HL-60/S4 treated with retinoic acid at 250 ng/mL for 4 days and 3 days (cell line): ENCODE data around the gene SLC16A4.
"Not testable (repeated sequence)": the region's sequence is repeated elsewhere in the genome, so short reads cannot be mapped to it uniquely, and the experiment has no call there.

Experiments
- in situ Hi-C: fragments of 300-500 bp; cut with MboI; formaldehyde crosslinking; loops from 2 replicates; pipeline ENCODE4 v1.7.0; 2022; ENCODE audit warnings: low sequenced_read_pairs

Gene SLC16A4

GRCh38 chr1:110390692-110391245 lies at the start of gene SLC16A4:
Gene SLC16A4, minus strand, starts transcription at chr1:110391026. Its CDS starts 1,703 bp downstream, at chr1:110389323.
- in situ Hi-C loops = no loop called here

DNA sequence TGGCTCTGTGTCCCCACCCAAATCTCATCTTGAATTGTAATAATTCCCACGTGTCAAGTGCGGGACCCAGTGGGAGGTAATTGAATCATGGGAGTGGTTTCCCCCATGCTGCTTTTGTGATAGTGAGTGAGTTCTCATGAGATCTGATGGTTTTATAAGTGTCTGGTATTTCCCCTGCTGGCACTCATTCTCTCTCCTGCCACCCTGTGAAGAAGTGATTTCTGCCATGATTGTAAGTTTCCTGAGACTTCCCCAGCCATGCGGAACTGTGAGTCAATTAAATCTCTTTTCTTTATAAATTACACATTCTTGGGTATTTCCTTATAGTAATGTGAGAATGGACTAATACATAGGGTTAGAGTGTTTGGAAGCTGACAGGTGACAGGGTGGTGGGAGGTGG lies 49.0 kb upstream of the SLC16A4 start:
- in situ Hi-C loops = not testable (repeated sequence)

GRCh38 chr1:110438893-110439292 lies 48.1 kb upstream of the SLC16A4 start:
- in situ Hi-C loops = no loop called here

DNA sequence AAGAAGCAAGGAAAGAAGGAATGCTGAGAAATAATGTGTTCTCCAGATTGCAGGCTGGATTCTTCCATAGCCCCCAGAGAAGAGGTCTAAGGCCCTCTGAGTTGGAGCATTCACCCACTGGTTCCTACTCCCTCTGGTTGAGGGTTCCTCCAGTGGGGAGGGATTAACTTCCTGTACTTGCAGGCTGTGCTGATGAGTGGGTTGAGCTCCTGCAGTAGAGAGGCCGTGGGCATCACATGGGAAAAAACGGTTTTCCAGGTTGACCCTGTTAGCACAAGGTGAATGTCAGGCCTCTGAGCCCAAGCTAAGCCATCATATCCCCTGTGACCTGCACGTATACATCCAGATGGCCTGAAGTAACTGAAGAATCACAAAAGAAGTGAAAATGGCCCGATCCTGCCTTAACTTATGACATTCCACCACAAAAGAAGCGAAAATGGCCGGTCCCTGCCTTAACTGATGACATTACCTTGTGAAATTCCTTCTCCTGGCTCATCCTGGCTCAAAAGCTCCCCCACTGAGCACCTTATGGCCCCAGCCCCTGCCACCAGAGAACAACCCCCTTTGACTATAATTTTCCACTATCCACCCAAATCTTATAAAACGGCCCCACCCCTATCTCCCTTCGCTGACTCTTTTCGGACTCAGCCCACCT lies 46.9 kb upstream of the SLC16A4 start:
- in situ Hi-C loops = not testable (repeated sequence)

DNA sequence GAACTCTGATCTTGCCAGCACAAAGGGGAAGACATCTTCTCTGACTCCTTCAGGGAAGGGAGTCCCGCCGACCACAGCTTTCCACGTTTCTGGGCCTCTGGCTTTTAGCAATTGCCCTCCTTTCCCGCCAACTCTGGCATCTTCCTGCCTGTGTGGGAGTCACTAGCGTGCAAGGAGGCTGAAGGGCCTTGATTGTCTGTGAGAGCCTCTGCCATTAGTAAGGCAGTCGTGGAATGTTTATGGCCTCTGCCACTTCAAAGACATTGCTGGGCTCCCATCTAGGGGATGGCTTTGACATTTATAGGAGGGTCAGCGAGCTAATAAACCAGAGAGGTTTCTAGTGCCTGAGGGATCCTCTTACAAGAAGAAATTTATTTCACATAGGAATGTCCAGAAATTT lies 45.8 kb upstream of the SLC16A4 start:
- in situ Hi-C loops = no loop called here

DNA sequence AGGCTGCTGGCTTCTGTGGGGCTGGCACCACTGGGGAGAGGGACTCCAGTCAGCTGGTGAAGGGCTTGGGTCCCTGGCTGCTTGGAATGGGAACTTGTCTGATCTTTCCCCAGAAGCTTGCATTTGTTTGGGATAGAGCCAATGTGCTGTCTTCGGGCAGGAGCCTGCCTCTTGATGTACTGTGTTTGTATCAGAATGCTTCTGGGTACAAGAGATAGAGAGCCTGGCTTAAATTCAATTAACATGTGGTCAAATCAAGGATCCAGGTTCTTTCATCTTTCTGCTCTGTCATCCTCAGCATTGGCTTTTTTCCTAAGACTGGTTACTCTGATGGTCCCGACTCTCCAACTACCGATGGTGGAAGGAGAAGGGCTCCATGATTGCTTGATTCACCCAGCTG lies 44.1 kb upstream of the SLC16A4 start:
- in situ Hi-C loops = no loop called here

DNA sequence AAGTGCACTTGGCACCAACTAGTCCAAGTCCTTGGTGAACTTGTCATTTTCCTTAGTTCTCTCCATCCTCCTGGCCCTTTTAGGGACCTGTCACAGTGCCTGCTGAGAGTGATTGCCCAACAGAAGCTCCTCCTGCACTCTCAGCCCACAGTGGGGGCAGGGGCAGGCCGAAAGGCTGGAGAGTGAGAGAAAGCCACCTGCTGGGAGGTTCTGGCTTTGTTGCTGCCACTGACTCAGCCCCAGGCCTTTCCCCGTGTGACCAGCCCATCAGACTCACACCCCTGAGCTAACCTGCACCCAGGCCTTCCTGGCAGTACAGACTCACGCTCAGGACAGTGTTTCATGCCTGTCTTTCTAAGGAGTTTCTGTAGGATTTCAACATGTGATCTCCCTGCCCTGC lies 43.0 kb upstream of the SLC16A4 start:
- in situ Hi-C loops = no loop called here

DNA sequence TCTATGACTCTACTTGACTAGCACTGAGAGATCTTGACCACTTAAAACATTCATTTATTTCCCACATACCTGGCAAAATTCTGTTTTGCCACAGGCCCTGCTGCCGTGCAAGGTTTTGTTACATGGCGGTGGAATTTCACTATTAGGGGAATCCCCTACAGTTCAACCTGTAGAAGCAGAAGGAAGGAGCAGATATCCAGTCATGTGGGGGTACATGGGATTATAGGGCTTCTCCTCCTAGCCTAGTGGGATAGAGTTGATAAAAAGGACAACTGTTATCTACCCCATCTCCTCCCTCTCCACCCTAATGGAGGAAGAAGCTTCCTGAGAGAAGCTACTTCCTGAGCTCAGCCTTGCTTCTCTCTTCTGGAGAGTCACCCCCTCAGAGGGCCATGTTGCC lies 42.4 kb upstream of the SLC16A4 start:
- in situ Hi-C loops = no loop called here

DNA sequence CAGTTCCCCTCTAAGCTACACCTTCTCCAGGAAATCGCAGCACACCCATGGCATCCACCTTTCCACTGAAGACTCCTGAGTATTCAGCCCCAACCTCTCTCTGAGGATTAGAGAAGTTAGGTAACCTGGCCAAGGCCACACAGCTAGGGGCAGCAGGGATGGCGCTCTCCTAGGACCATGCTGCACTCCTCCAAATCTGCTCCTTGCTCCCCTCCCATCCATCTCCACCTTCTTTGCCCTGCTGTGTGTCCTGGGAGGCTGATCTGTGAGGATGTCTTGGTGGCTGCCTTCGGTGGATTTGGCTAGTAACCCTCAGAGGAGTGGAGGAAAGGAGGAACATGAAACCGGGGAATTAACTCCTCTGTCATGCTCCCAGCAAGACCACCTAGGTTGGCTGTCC lies 40.1 kb upstream of the SLC16A4 start:
- in situ Hi-C loops = no loop called here

GRCh38 chr1:110430366-110430765 lies 39.5 kb upstream of the SLC16A4 start:
- in situ Hi-C loops = no loop called here

GRCh38 chr1:110428946-110429345 lies 38.1 kb upstream of the SLC16A4 start:
- in situ Hi-C loops = no loop called here

GRCh38 chr1:110426854-110427253 lies 36.0 kb upstream of the SLC16A4 start:
- in situ Hi-C loops = no loop called here

DNA sequence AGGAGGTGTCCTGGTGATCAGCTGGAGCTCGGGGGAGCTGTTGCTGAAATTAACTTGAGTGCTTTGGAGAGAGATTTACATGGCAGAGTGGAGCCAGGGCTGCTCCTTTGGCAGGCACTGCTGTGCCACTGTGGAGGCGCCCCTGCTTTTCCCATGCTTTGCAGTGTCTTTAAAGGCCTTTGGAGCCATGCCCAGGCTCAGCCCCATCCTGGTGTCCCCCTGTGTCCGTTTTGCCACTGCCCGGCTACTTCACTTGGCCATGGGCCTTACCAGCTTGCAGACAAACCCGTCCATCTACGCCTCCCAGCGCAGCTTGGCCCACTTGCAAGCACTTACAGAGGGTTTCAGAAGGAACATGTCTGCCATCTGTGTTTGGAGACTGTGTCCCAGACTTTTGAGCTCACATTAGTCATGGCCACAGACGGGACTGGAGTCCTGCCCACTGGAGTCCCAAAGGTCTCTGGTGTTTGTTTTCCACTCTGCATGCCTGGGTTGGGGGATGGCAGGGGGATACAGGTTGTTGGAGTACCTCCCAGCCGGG lies 34.9 kb upstream of the SLC16A4 start:
- in situ Hi-C loops = no loop called here

- in situ Hi-C loops = no loop called here
Measured at GRCh38 chr1:110424699-110425611, 34.1 kb upstream of the SLC16A4 start.

DNA sequence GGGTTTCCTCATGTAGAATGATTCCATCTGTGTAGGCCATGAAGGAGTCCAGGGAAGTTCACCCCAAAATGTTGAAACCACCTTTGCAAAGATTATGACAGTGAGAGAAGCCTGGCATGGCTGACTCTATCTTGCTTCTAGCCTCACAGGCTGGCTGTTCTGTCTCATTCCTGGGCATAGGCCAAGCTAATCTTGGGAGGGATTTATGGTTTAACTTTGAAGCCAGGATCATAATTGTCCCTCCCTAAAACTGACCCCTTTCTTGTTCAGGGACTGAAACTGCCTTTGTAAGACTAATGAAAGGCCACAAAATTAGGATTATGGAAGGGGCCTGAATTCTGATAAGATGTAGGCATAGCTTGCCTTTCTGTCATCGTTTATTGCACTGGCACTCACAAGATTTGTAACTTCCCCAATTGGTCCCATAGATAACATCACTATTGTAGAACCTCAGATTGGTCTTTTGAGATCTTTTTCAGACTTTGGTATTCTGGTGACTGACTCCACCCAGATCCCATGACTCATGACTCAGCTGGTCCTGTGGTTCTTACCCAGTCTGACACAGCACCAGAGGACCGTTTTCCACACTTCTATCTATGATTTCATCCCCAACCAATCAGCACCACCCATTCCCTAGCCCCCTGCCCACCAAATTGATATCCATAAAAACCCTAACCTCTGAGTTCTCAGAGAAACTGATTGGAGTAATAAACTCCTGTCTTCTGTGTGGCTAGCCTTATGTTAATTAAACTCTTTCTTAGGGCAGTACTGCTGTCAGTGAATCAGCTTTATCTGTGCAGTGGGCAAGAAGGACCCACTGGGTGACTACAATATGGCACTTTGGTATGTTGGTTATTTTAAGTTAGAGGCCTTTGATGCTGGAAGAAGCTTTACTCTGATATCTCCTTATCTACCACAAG lies 30.3 kb upstream of the SLC16A4 start:
- in situ Hi-C loops = no loop called here

- in situ Hi-C loops = no loop called here
Measured at GRCh38 chr1:110420023-110420662, 29.3 kb upstream of the SLC16A4 start.

GRCh38 chr1:110418729-110419128 lies 27.9 kb upstream of the SLC16A4 start:
- in situ Hi-C loops = no loop called here

DNA sequence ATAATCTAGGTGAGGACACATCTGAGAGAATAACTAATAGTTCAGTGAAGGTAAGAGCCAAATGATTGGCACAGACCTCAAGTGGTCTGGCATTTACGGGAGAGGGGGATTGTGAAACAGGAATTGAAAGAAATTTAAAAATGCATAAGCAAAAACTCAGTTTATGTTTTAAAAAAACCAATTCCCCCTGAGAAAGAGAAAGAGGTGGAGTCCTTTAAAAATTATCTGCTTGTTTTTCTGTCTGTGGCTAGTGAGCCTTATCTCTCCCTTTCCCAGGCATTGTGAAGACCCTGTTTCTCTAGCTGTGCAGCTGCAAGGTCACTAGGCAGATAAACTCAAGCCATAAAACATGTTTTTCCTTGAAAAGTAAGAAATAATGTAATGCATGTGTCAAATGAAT lies 22.2 kb upstream of the SLC16A4 start:
- in situ Hi-C loops = not testable (repeated sequence)

- in situ Hi-C loops = no loop called here
Measured at GRCh38 chr1:110412576-110412975, 21.8 kb upstream of the SLC16A4 start.

GRCh38 chr1:110411173-110411735 lies 20.4 kb upstream of the SLC16A4 start:
- in situ Hi-C loops = no loop called here
